Kidney capillary endothelial cell (primary cell): ENCODE results near the gene MPRIP.
"Not testable (repeated sequence)": the region's sequence is repeated elsewhere in the genome, so short reads cannot be mapped to it uniquely, and the experiment has no call there.

Experiments used
- DNase-seq: peaks from one replicate; pipeline ENCODE4 v3.0.0-alpha.2; 2018; ENCODE audit warnings: low spot score

MPRIP gene

GRCh38 chr17:17168401-17168800, 126.1 kb downstream of the MPRIP start:
- no peak for DNase-seq

- DNase-seq, result no peak
These were observed 127.1 kb downstream of the MPRIP start for GRCh38 chr17:17169396-17169795.

GRCh38 chr17:17170346-17170985, 128.2 kb downstream of the MPRIP start:
- DNase-seq, result no peak

GRCh38 chr17:17171186-17171585, 128.9 kb downstream of the MPRIP start:
- no peak for DNase-seq

- DNase-seq, result peak; percentile 76
These were observed 130.0 kb downstream of the MPRIP start for GRCh38 chr17:17172001-17172939.

- no peak for DNase-seq
These were observed 130.7 kb downstream of the MPRIP start for GRCh38 chr17:17172990-17173389.

- DNase-seq, result no peak
These were observed 131.7 kb downstream of the MPRIP start for GRCh38 chr17:17173921-17174320.

- no peak for DNase-seq
These were observed 133.1 kb downstream of the MPRIP start for GRCh38 chr17:17175340-17175739.

- DNase-seq, result no peak
These were observed 133.7 kb downstream of the MPRIP start for GRCh38 chr17:17175917-17176316.

- DNase-seq, result no peak
These were observed 134.1 kb downstream of the MPRIP start for GRCh38 chr17:17176341-17176740.

GRCh38 chr17:17177176-17177575, 134.9 kb downstream of the MPRIP start:
- no peak for DNase-seq

GRCh38 chr17:17179371-17179827, 137.1 kb downstream of the MPRIP start:
- DNase-seq, result peak; percentile 47

- DNase-seq, result no peak
These were observed 137.9 kb downstream of the MPRIP start for GRCh38 chr17:17180141-17180603.

GRCh38 chr17:17180741-17181525, 138.7 kb downstream of the MPRIP start:
- DNase-seq, result no peak

- DNase-seq, result no peak
These were observed 139.7 kb downstream of the MPRIP start for GRCh38 chr17:17181666-17182597.

- DNase-seq, result no peak
These were observed 140.4 kb downstream of the MPRIP start for GRCh38 chr17:17182598-17183136.

GRCh38 chr17:17183744-17184143, 141.5 kb downstream of the MPRIP start:
- DNase-seq, result no peak

- not testable (repeated sequence) for DNase-seq
These were observed 142.9 kb downstream of the MPRIP start for GRCh38 chr17:17184985-17185757.

GRCh38 chr17:17186051-17186450, 143.8 kb downstream of the MPRIP start:
- DNase-seq, result no peak
